DMS53 (cell line): ENCODE results near the gene KLRC3.
"Not testable (repeated sequence)": the region's sequence is repeated elsewhere in the genome, so short reads cannot be mapped to it uniquely, and the experiment has no call there.

Experiments used
- DNase-seq: peaks from one replicate; lab custom pipeline; 2025; lab: John Stamatoyannopoulos, UW

KLRC3 gene

DNA sequence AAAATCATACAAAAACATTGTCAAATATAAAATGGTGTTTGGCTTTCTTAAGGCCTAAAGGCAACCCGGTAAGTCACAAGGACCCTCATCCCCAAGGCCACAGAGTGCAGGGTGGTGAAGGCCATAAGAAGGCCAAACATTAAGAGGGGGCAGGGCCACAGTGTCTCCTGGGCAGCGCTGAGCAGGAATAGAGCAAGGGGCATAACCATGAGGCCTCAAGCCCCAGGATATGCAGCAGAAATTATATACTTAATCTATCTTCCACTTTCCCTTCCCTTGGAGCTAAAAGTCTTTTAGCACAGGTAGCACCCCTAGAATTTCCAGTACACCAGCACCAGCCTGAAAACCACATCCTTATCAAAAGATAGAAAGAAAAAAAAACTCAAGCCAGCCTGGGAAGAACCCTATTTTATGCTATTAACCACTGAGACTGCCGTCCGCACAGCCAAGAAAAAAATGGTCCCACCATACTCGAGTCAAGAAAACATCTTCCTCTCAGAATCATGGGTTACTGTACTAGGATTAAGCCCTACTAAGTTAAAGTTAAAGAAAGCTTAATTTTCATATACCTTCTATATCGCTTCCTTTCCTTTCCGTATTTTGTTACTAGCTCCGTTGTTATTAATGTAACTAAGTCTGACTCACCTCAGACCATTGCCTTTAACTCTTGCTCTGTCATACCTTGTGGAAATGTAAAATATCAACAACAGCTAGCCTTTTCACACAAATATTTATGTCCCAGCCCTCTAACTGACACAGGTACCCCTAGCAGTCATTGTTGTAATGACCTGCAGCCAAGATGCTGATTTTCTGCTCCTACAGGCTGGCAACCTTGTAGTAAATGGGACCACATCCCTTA is 50.6 kb downstream of the KLRC3 start:
- no peak for DNase-seq

DNA sequence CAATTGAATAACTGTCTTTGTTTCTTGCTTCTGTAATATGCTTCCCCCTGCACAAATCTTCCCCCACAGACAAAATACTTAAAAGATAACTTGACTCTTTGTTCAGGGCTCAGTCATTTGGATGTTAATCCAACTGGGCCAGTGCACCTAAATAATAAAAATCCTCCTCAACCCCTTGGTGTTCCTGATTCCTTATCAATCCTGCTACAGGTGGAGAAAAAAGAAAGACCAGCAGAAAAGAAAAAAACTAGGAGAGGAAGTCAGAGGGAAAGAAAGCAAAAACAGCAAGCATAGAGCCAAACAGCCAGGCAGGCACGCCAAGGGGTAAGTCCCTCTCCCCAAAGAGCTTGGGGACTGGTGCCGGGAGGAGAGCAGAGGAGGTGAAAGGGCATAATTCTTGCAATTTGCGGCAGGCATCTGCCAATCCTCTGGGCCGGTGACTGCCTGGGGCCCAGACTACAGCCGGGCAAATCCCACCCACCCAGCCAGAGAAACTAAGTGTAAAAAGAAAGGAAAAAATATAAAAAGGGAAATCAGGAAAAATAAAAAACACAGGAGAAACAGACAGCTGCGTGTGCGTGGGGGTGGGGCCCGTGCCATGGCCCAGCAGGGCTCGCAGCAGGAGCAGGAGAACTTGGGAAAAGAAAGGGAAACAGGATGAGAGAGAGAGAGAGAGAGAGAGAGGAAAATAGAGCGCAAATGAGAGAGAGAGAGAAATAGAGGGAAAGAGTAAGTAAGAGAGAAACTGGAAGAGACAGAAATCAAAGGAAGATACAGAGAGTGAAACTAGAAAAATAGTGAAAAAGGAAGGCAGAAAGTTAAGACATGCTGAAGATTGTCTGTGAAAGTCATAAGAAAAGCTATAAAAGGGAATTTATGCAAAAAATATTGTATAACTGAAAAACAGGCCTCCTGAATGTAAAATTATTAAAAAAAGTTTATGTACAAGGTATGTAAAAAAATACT is 51.9 kb downstream of the KLRC3 start:
- no peak for DNase-seq

DNA sequence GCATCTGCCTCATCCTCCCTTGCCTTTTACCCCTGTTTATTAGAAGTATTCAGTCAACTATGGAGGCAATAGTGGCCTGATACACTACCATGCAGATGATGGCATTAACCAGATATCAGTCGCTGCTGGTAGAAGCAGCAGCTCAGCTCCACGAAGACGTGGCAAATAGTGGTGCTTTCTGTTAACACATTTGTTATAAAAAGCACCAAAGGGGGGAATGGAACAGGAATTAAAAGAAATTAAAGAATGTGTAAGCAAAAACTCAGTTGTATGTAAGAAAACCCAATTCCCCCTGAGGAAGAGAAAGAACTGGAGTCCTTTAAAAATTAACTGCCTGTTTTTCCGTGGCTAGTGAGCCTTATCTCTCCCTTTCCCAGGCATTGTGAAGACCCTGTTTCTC is 52.7 kb downstream of the KLRC3 start:
- not testable (repeated sequence) for DNase-seq

DNA sequence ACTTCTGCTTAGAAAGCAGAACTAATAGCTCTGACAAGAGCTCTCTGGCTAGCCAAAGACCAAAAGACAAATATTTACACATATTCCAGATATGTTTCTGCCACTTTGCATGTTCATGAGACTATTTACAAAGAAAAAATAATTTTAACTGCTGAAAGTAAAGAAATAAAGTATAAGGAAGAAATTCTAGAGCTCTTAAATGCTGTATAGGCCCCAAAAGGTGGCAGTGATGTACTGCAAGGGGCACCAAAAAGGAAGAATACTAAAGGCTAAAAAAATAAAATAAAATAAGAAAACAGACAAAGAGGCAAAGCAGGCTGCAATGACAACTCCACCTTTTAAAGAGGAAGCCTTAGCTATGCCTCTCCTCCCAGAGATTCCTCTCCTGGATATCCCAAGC is 53.5 kb downstream of the KLRC3 start:
- DNase-seq, result peak; percentile 90

DNA sequence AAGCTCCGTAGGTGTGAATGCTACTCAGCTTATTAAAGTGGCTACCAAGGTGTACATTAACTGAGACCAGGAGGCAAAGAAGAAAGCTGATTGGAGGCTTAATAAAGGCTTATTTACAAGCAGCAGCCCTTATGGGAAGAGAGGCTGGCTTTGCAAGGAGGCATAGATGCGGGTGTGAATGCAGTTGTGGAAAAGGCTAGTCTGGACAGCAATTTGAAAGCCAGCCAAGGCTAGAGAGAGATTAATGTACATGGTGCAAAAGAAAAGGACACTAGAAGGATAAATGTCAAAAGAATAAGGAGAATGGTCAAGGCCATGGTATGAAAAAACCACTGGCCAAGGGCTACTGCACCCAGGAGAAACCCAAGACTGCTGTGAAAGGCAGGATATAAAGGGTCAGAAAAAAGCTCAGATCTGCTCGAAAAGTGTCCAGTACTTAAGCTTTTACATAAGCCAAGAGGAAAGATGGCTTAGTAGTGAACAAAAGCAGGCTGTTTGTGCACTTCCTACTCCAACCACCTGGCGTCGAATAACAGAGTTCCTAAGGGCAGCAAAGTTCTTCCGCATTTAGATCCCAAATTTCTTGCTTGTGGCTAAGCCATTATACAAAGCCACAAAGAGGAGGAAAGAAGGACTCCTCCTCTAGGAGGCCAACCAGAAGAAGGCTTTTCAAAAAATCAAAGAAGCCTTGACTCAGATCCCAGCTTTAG is 54.5 kb downstream of the KLRC3 start:
- peak; percentile 83 for DNase-seq

DNA sequence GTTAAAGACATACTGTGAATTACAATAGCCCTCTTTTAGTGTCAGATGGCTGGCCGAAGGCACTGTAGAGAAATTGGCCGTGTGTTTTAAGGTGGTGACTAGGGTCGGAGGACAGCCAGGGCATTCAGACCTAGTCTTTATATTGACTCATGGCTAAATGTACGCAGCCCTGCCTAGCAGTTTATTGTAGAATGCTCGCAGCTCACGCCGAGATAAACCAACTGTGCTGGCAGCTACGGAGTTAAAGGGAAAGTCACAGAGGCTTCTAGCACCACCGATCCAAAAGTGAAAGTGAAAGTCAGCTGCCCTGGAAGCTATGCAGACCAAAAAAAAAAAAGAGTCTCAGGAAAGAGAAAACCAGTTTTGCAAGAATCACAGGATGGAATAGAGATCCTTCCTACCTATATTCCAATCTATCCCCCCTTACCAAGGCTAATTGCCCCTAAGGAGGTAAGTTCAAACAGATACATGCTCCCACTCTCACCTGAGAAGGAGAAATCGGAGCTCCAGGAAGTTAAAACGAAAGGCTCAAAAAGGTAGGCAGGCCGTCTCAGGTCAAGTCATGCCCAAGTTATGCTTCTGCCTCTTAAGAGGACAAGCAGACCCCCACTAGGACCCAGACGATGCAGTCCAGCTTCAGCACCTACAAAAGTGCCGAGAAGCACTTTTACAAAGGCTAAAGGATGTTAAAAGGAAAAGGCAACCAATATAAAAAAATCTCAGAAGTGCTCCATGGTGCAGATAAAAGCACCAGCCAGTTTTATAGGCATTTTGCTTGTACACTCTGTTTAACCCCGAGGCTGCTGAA is 55.4 kb downstream of the KLRC3 start:
- peak; percentile 99 for DNase-seq

DNA sequence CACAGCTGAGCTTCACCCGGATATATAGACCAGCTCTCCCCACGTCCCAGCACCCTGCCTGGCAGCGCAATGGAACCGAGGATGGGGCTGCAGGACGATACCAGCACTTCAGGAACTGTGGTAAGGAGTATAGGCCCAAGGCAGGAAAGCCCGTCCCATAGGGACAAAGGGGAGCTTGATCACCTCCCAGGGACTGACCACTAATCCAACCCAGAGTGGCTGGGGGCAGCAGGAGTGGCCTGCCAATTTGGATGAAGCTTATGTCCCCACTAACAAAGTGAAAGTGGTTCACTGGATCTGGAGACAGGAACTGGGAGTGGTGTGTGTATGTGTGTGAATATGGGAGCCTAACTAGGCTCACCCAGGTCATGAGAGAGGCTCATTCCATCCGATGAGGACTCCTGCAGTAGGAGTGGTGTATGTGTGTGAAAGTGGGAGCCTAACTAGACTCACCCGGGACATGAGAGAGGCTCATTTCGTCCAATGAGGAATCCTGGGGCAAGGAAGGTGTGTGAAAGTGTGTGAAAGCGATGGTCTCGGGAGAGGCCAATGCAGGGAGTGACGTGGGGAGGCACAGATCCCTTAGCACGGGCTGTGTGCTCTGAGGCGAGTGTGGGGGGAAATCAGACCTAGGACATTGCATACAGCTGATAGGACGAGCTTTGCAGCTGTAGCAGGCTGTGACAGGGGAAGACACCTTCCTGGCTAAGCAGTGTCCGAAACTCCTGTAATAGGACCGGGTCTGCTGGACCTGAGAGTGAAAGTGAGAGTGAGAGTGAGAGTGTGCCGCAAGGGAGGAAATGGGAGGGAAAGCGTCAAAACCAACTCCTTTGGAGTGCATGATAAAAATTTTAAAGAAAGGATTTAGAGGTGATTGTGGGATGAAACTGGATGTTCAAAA is 56.2 kb downstream of the KLRC3 start:
- DNase-seq, result peak; percentile 95

DNA sequence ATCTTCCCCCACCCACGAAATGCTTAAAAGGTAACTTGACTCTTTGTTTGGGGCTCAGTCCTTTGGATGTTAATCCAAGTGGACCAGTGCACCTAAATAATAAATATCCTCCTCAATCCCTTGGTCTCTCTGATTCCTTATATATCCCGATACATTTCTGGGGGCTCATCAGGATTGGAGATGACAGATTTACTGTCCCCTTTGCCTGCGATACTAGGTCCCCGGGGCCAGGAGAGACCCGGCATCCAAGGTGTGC is 56.8 kb downstream of the KLRC3 start:
- DNase-seq, result peak; percentile 76

DNA sequence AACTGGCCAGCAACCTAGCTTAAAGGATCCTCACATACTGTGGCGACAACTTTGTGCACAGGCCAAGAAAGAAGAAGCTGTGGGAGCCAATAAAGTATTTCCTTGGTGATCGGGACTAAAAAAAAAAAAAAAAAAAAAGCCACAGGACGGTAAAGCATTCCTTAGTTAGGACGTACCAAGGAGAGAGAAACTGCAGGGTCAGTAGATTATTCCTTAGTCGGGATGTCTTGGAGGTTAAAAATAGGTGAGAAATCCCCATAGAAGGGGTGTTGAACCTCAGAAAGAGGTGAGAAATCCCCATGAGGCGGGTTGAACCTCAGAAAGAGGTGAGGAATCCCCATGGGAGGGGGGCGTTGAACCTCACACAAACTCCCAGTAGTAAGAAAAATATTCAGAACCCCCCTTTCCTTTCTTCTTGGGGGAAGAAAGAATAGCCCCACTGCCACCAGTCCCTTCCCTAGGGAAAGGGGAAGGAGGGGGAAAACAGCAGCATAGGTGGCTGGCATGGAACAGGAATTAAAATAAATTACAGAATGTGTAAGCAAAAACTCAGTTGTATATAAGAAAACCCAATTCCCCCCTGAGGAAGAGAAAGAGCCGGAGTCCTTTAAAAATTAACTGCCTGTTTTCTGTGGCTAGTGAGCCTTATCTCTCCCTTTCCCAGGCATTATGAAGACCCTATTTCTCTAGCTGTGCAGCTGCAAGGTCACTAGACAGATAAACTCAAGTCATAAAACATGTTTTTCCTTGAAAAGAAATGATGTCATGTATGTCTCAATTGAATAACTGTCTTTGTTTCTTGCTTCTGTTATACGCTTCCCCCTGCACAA is 57.4 kb downstream of the KLRC3 start:
- DNase-seq, result peak; percentile 72

DNA sequence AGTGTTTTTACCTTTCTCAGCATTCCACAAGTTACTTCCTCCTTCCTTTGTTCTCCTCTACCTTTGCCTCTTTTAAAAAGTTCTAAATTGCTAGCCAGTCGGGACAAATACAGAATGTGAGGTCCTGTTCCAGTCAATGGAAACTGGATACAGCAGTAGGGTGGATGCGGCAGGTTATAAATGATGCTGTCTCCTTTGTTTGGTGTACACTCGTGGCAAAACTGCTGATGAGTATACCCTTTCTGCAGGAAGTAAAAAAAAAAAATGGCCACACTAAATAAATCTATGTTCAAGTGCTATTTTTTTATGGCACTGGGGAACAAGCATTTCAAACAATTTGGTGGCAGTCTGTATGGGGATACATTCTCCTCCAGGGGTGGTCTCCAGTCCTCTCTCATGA is 58.1 kb downstream of the KLRC3 start:
- peak; percentile 91 for DNase-seq
